ENCODE measurements around the gene GIMAP8. TPM values are rescaled to one million over a fixed set of nuclear protein-coding genes. Genes with fewer than 3 reads are reported as not detected.
A peak's percentile ranks its signal among the peaks of the same experiment; 100 is the strongest.
"Not testable (repeated sequence)": the region's sequence is repeated elsewhere in the genome, so short reads cannot be mapped to it uniquely, and the experiment has no call there.

Gene GIMAP8
- total RNA-seq, 3 donors from 2014 or later: 7.2 to 11.5 (median 10.4) TPM

DNA sequence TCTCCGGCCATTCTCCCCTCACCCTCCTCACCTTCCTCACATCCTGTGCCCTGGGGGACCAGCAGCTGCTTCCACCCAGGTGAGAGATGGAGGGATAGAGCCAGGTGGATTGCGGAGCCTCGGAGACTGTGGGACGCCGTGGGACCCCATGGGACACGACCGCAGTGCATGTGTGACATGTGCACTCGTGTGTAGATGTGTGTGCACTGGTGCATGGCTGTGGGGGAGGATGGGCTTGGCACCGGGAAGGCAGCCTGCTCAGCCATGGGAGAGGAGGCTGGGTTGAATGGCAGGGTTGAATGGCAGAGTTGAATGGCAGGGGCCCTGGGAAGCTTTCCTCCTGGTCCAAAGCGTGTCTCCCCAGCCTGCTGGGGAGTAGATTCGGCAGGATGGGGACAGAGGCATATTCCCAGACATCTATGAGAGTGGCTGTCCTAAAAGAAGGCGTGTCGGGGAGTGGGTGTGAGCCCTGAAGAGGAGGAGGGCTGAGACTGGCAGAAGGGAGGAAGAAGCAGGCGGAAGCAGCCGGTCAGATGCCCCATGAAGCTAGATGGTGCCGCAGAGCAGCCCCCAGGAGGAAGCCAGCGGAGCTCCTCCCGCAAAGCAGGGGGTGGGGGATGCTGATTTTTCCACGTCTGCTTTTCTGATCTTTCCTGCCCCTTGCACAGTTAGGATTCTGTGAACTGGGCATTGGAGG, 815 bp downstream of the GIMAP8 start:
- peaks cover 0 to 4% of the 10 kb centered on the region in 2 donors for H3K9me3 ChIP-seq
- intact Hi-C loops (cut with DNase I; ENCODE audit: low total_unique reads): no loop called here
- no peaks in the 10 kb centered on the region for H3K36me3 ChIP-seq
- H3K27ac ChIP-seq: peak overlapping the region in 1 of 2 donors; percentile 78
- no peak for TF ChIP-seq POLR2A (IDR thresholded peaks at IDR 0.05)
- TF ChIP-seq, protein P1, sequence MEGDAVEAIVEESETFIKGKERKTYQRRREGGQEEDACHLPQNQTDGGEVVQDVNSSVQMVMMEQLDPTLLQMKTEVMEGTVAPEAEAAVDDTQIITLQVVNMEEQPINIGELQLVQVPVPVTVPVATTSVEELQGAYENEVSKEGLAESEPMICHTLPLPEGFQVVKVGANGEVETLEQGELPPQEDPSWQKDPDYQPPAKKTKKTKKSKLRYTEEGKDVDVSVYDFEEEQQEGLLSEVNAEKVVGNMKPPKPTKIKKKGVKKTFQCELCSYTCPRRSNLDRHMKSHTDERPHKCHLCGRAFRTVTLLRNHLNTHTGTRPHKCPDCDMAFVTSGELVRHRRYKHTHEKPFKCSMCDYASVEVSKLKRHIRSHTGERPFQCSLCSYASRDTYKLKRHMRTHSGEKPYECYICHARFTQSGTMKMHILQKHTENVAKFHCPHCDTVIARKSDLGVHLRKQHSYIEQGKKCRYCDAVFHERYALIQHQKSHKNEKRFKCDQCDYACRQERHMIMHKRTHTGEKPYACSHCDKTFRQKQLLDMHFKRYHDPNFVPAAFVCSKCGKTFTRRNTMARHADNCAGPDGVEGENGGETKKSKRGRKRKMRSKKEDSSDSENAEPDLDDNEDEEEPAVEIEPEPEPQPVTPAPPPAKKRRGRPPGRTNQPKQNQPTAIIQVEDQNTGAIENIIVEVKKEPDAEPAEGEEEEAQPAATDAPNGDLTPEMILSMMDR (IDR thresholded peaks at IDR 0.05): no peak
- DNase-seq (ENCODE audit: low spot score in 2 of 2): no peak
- peak overlapping the region; percentile 44 to 61 (median 44) for H3K4me3 ChIP-seq
- H3K27me3 ChIP-seq: no peaks in the 10 kb centered on the region
- H3K4me1 ChIP-seq: no peaks in the 10 kb centered on the region

DNA sequence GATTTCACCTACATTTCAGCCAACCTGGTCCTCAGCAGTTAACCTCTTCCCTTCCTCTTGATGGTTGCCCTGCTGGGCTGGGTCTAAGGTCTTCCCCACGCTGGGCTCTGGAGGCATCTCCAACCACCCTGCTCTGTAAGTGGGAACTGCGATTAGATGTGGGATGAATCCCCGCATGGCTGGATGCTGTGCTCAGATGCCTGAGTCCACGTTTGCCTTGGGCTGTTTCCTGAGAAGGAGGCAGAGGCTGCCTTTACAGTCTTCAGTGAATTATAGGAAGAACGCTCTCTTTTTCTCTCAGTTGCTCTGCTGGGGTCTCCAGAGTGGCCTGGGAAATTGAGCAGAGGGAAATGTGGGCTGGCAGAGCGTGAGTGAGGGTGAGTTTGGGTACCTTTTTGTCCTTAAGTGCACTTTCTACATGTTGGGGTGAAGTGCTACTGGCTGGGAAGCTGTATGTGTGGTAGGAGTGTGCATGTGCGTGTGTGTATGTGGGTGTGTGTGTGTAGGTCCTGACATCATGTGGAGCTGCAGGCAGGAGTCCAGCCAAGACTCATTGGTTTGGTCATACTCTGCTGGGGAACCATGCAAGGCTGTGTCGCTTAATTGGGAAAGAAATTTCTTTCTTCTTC, 1.5 kb downstream of the GIMAP8 start:
- no peaks in the 10 kb centered on the region for H3K27me3 ChIP-seq
- H3K36me3 ChIP-seq: no peaks in the 10 kb centered on the region
- no peaks in the 10 kb centered on the region for H3K4me1 ChIP-seq
- peaks cover 0 to 6% of the 10 kb centered on the region in 2 donors for H3K9me3 ChIP-seq
- no peak for DNase-seq (ENCODE audit: low spot score in 2 of 2)
- peak overlapping the region; percentile 44 to 61 (median 44) for H3K4me3 ChIP-seq
- intact Hi-C loops (cut with DNase I; ENCODE audit: low total_unique reads): no loop called here
- TF ChIP-seq POLR2AphosphoS5 (IDR thresholded peaks at IDR 0.05) (no peak), POLR2A (IDR thresholded peaks at IDR 0.05) (no peak)
- TF ChIP-seq, protein P1 (IDR thresholded peaks at IDR 0.05): no peak
- H3K27ac ChIP-seq: peak overlapping the region in 1 of 2 donors; percentile 78

DNA sequence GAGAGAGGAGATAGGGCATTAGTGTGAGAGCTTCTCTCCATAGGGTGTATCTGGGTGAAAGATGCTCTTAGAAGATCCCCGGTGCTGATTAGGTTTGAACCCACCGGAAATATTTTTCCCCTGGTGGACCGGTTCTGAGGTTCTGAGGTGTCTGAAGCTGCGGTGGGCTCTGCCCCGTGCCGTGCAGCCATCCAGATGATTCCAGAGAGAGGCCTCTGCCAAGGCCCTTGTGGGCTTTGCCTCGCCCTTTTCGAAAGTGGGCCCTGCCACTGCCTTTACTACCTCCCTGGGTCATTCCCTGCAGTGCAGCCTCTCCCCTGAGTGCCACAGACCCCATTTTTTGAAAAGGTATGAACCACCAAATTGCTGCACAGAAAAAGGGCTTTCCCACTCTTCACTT, 2.8 kb downstream of the GIMAP8 start:
- Histone ChIP-seq H3K36me3 (no peaks in the 10 kb centered on the region), H3K27ac (no peak overlapping the region), H3K4me3 (peak overlapping the region; percentile 31 to 44 (median 44)), H3K9me3 (peaks cover 0 to 6% of the 10 kb centered on the region in 2 donors), H3K4me1 (no peaks in the 10 kb centered on the region), H3K27me3 (no peaks in the 10 kb centered on the region)
- no peak for DNase-seq (ENCODE audit: low spot score in 2 of 2)
- TF ChIP-seq POLR2A (IDR thresholded peaks at IDR 0.05) (no peak), POLR2AphosphoS5 (IDR thresholded peaks at IDR 0.05) (no peak)
- TF ChIP-seq, protein P1 (IDR thresholded peaks at IDR 0.05): no peak
- intact Hi-C loops (cut with DNase I; ENCODE audit: low total_unique reads): no loop called here

DNA sequence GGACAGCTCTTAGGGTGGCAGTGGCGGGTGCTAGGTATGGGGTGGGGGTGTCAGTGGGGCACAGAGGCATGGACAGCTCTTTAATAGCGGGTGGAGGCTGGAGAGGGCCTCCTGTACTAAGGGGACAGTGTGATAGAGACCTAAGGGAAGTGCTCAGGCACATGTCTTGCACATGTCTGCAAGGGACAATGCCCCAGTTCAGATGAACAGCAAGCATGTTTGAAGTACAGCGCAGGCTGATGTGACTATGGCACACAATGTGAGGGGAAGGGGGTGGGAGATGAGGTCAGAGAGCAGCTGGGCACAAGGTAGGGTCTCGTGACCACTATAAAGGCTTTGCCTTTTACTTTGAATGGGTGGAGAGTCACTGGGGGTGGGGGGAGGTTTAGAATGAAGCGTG, 3.5 kb downstream of the GIMAP8 start:
- TF ChIP-seq, protein P1 (IDR thresholded peaks at IDR 0.05): no peak
- TF ChIP-seq POLR2AphosphoS5 (IDR thresholded peaks at IDR 0.05) (no peak), POLR2A (IDR thresholded peaks at IDR 0.05) (no peak)
- H3K9me3 ChIP-seq: peaks cover 0 to 6% of the 10 kb centered on the region in 2 donors
- no peak overlapping the region for H3K4me3 ChIP-seq
- H3K27ac ChIP-seq: peak overlapping the region in 1 of 2 donors; percentile 52
- intact Hi-C loops (cut with DNase I; ENCODE audit: low total_unique reads): no loop called here
- DNase-seq (ENCODE audit: low spot score in 2 of 2): no peak
- H3K27me3 ChIP-seq: no peaks in the 10 kb centered on the region
- H3K4me1 ChIP-seq: no peaks in the 10 kb centered on the region
- no peaks in the 10 kb centered on the region for H3K36me3 ChIP-seq

DNA sequence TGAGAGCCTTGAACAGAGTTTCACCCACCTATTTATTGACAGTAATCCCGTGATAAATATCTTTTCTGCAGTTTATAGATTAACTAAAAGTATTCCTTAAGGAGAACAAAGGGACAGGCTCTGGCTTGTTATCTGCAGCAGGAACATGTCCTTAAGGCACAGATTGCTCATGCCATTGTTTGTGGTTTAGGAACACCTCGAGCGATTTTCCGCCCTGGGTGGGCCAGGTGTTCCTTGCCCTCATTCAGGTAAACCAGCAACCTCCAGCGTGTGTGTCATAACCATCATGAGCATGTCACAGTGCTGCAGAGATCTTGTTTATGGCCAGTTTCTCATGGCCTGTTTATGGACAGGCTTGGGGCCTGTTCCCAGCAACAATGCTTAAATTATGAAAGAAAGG, 6.6 kb downstream of the GIMAP8 start:
- DNase-seq (ENCODE audit: low spot score in 2 of 2); H3K4me1 ChIP-seq; intact Hi-C loops (cut with DNase I; ENCODE audit: low total_unique reads); H3K4me3 ChIP-seq; H3K27ac ChIP-seq; H3K36me3 ChIP-seq; H3K27me3 ChIP-seq: not testable (repeated sequence)
- peaks cover 5 to 21% of the 10 kb centered on the region in 2 donors for H3K9me3 ChIP-seq
